GM21576 (cell line): ENCODE data around the gene PARVA.
"Not testable (repeated sequence)": the region's sequence is repeated elsewhere in the genome, so short reads cannot be mapped to it uniquely, and the experiment has no call there.

Experiments used
- ATAC-seq: cut with Tn5 transposase; IDR thresholded peaks from one replicate; pipeline ENCODE4 v1.9.1; 2021; ENCODE audit warnings: mild to moderate bottlenecking, moderate library complexity; ENCODE audit not compliant: unreplicated experiment

PARVA gene, protein sequence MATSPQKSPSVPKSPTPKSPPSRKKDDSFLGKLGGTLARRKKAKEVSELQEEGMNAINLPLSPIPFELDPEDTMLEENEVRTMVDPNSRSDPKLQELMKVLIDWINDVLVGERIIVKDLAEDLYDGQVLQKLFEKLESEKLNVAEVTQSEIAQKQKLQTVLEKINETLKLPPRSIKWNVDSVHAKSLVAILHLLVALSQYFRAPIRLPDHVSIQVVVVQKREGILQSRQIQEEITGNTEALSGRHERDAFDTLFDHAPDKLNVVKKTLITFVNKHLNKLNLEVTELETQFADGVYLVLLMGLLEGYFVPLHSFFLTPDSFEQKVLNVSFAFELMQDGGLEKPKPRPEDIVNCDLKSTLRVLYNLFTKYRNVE

DNA sequence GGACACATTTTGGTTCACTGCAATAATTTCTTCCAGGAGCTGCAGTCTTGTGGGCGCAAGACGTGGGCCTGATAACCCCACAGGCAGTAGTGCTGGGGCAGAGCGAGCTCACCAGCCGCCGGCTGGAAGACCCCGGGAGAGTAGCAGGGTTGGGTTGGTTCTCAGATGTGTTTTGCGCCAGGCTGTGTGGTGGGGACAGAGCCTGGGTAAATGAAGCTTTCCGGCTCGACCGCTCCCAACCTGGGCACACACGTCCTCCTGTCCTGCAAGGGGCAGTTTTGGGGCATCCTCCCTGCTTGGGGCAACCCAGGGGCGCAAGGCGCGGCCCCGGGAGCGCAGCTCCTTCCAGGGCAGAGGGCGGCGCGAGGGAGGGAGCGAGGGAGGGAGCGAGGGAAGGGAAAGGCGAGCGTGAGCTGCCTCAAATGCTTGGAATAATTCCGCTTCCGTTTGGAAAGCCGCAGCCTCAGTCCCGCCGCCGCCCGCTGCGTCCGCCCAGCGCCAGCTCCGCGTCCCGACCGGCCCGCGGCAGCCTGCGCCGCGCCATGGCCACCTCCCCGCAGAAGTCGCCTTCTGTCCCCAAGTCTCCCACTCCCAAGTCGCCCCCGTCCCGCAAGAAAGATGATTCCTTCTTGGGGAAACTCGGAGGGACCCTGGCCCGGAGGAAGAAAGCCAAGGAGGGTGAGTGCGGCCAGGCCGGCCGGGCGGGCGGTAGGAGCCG is at the start of gene PARVA:
PARVA (plus strand) TSS at position 466 of the 718 bp plus-strand sequence; CDS start at position 543, 77 bp downstream.
- no peak for ATAC-seq

DNA sequence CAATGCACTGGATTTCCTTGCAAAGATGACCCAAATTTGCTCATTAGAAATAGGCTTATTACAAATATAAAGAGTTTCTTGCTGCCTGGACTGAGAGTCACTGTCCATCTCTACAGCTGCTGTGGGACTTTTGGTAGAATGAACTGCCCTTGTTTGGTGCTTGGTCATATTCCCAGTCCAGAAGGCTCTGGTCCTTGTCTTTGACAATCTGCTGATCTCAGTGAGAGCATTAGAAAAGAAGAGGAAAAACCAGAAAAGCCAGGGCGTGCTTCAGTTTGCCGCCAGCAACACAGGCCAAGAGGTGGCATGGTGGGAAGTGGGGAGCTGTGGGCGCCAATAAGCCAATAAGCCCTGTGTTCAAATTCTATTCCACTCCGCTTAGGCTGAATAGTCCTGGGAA is 48.2 kb upstream of the PARVA start:
- ATAC-seq: no peak

DNA sequence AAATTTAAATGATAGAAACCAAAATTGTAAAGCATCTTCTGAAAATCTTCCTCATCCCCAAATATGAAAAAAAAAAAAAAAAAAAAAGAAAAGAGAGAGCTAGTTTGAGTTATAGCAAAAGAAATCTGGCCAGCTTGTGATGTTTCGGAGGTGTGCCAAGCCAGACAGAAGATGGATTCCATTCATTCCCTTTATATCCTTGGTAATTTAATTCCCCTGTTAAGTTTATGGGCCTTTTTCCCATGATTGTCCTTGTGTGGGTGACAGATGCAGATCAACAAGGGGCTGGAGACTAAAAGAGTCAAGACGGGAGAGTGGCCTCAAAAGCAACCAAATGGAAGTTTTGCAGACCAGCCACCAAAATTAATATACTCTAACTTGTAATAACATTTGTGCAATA is 47.6 kb upstream of the PARVA start:
- no peak for ATAC-seq

DNA sequence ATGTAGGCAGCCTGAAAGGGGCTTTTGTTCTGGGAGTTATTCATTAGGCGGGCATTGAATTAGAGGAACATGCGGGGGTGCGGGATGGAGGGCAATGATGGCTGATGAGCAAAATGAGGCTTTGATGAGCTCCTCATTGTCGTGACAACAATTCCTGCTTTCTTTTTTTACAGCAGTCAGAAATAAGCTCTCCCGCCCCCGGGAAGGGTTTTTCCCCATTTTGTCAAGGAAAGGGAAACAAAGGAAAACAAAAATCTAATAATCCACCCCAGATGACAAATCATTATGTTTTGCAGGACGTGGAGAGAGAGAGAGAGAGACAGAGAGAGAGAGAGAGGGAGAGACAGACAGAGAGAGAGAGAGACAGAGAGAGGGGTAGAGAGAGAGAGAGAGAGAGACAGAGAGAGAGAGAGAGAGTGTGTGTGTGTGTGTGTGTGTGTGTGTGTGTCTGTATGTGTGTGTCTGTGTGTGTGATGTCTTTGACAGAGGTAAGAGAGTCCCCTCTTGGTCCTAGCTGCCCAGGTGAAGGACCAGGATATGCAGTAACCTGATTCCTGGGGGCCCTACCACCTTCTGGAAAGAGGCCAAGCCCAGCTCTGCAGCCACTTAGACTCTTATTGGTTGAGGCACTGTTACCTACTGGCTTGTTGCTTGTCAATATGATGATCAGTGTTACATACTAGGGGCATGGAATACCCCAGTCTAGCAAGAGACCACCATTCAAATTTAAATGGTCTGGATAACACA is 46.7 kb upstream of the PARVA start:
- no peak for ATAC-seq

DNA sequence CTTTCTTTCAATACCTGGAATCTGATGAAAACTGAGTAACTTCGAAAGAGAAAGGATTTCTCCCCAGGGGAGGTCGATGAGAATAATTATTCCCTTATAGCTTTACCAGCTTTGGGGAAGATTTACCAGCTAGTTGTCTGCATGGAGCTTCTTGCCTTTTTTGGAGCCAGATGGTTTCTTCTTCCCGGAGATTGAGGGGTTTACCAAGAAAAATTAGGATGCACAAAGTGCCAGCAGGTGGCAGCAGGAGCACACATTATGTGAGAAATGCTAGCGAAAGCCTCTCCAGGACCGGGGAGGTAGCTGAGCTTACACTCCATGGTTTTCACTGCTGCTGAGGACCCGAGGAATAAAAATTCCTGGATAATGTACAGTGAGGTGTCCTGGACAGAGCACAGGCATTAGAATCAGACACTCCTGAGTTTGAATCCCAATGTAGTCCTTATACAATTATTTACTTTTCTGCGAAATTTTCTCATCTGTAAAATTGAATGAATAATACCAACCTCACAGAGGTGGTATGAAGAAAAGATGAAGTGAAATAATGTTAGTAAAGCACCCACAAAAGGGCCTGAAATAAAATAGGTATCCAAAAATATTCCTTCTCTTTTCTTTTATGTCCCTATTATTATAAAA is 46.0 kb upstream of the PARVA start:
- no peak for ATAC-seq

DNA sequence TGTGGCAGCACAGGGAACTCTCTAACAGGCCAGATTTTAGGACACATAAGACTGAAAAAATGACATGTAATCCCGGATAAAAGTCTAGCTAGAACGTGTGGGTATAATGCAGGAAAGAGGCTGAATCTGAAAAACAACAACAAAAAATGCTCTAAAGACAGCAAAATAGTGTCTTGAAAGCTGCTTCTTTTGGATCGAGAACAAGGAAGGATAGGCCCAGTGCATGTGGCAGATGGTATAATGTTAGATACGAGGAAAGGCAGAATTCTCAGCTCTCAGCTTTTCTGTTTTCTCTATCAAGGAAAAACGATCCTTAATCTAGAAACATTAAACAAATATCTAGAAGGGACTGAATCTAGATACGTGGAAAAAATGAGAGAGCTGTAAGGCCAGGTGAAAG is 33.8 kb upstream of the PARVA start:
- ATAC-seq: no peak

DNA sequence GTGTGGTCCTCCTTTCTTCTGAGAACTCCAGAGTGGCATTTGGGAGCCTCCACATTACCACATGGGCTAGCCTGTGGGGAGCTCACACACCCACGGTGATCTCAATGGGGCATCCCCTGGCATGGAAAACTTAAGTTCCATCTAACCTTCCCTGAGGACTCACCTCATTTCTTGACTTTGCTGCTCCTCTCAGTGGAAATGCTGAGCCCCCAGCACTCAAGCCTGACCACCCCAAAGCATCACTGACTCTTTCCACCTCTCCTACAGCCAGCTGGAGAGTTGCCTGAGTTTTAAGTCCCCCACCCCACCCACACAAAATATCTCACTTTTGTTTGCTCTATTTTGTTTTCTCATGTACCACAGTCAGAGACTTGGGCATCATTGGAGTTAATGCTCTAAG is 23.8 kb upstream of the PARVA start:
- ATAC-seq: no peak

DNA sequence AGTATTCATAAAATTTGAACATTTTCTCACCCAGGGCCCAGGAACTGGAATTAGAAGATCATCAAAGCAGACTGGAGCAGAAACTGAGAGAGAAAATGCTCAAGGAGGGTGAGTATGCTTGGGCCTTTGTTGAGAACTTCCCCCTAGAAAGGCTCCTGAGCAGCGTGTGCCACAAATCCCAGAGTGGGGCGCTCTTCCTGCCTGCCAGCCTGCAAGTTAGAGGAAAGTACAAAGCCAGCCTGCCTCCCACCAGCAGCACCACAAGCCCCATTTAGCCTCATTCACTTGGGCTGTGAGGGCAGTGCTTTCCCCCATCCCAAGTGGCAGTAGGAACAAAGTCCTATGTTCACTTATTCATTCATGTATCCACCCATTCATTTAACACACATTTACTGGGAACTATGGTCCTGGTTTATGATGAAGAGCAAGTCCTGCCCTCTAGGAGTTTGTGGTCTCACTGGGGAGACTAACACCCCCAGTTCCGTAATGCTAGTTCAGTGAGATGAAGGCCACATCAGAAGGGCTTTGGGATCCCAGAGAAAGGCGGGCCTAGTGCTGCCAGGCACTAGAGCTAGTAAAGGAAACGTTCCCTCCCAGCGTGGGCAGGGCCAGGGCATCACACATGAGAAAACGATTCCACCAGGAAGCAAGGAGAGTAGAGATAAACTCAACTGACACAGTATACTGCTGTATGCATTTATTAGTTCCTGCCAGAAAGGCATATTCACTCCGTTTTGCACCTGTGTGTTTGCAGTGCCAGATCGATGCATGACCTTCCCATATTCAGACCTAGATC is 22.4 kb upstream of the PARVA start:
- no peak for ATAC-seq

DNA sequence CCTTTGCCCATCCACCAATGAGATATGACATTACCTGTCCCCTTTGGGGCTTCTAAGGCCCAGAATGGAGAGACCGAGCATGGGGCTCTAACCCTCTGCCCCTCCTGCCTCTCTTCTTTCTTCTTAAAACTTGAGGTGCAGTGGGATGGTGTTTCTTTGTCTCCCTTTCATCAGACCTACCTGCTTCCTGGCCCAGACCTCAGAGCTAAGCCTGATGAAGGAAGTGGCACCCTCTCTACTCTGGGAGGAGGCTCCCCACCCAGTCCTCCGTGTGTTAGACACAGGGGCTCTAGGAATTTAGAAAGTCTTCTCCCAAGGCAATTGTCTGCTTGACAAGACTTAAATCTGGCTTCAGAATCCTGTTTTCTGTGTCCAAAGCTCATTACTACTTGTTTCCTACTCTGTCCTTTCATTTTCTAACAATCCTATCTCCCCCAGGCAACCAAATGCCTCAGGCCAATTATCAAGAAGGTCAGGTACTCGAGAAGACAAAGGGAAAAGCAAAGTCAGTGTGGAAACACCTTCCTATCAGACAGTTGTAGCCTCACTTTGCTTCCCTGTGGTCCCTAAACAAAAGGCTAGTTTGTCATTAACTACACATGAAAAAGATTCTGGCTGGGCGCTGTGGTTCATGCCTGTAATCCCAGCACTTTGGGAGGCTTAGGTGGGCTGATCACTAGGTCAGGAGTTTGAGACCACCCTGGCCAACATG is 20.3 kb upstream of the PARVA start:
- no peak for ATAC-seq

DNA sequence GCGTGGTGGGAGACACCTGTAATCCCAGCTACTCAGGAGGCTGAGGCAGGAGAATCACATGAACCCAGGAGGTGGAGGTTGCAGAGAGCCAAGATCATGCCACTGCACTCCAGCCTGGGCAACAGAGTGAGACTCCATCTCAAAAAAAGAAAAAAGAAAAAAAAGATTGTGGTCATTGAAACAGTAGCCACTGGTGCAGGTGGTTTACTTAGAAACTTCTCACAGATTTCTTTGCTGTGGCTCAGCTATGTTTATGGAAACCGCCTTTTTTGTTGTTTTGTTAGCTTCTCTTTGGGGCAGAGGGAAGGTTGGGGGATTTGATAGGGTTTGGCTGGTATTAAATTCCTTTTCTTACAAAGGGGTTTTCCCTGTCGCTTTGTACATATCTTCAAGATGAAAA is 19.7 kb upstream of the PARVA start:
- ATAC-seq: not testable (repeated sequence)

DNA sequence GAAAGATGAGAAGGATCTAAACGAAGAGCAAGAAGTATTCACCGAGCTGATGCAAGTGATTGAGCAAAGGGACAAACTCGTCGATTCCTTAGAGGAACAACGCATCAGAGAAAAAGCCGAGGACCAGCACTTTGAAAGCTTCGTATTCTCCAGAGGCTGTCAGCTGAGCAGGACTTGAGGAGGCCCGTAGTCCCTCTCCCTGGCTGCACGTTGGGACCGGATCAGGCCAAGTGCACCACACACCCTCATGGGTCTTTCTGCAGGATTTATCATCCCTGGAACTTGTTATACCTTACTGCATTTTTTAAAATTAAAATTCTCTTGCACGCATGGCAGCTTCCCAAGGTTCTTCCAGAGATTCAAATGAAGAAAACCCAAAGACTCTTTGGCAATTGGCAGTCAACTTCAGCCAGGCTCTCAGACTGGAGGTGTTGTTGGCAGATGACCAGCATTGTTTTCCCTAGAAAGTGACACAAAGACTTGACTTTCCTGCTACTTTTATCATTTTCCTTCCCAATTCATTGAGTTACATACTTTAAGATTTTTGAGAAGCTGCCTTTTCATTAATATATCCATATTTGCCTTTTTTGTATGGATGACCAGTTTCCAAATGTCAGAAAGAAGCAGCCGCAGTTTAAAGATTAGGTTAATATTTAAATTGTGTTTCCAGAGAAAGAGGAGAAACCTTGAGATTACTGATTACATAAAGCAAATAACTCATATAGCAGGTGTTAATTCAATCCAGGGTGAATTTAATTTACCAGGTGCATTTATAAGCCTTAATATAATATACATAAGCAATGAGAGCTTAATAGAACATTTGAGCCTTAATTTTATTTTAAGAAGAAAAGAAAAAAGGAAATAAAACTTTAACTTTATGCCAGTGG is 18.8 kb upstream of the PARVA start:
- no peak for ATAC-seq

DNA sequence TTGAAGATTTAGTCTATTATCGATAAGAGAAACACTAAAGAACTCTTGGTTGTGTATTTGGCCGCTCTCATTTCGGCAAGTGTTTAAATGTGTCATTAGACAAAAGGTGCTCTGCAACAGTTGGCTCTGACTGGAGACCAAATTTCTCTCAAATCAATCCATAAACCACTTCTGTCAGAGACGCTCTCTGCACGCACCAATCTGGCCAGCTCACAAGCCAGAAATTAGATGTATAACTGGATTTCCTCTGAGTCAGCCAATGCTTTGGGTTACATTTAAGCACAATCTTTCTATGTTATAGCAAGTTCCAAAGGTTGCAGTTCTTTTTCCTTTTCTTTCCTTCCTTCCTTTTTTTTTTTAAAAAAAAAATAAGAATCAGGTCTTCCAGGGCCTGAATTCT is 17.6 kb upstream of the PARVA start:
- ATAC-seq: no peak

DNA sequence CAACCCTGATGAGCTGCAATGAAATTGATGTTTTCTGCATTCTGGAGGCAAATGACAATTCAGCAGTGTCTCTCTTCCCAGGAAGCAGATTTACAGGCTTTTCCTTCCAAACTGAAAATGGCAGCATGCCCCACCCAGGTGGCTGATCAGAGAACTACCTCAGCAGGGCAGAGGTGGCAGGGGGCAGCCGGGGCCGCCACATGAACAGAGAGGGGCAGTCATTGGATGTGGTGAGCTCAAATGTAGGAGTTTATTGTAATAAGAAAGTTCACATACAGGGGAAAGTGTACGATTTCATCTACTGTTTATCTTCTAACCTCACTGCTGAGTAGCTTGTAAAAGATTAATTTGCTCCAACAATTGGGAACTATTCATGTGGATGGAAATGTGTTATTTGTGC is 15.7 kb upstream of the PARVA start:
- ATAC-seq: no peak

DNA sequence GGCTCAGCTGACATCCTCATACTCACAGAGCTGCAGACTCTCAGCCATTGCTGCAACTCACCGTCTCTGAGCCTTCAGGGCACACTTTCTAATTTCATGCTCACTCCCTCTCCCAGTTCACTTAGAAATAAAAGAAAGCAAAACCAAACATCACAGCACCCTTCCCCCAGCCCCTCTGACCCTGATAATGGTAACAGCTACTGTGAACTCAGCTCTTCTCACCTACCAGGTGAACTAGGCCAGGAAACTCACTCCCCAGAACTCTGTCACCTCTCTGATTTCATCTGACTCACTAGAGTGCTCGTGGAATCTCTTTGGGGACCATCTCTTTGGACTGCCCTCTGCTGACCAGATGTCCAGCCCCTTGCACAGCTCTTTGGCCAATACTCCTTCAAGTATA is 14.5 kb upstream of the PARVA start:
- no peak for ATAC-seq

DNA sequence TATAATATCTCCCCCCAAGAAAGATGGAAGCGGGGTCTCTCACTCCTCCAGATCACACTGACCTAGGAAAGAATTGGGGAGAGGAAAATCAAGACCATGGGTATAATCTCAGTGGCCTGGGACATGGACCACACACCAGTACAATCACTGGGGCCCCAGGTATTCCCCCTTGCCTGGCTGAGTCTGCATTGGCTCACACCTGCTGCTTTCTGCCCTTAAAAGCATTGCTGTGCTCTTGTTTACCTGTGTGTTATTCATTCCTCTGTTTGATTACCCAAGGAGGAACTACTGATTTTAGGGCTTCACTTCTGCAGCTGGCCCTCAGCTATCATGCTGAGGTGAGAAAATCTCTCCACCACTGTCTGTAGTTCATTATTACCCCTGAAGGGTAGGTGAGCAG is 14.0 kb upstream of the PARVA start:
- ATAC-seq: no peak

DNA sequence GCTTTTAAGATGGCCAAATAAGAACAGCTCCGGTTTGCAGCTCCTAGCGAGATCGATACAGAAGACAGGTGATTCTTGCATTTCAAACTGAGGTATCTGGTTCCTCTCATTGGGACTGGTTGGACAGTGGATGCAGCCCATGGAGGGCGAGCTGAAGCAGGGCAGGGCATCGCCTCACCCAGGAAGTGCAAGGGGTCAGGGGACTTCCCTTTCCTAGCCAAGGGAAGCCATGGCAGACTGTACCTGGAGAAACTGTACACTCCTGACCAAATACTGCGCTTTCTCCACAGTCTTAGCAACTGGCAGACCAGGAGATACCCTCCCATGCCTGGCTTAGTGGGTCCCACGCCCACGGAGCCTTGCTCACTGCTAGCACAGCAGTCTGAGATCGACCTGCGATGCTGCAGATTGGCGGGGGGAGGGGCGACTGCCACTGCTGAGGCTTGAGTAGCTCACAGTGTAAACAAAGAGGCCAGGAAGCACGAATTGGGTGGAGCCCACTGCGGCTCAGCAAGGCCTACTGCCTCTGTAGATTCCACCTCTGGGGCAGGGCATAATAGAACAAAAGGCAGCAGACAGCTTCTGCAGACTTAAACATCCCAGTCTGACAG is 11.3 kb upstream of the PARVA start:
- not testable (repeated sequence) for ATAC-seq

DNA sequence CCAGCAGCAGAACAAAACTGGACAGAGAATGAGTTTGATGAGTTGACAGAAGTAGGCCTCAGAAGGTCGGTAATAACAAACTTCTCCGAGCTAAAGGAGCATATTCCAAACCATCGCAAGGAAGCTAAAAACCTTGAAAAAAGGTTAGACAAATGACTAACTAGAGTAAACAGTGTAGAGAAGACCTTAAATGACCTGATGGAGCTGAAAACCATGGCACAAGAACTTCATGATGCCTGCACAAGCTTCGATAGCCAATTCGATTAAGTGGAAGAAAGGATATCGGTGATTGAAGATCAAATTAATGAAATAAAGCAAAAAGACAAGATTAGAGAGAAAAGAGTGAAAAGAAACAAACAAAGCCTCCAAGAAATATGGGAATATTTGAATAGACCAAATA is 10.3 kb upstream of the PARVA start:
- ATAC-seq: not testable (repeated sequence)

DNA sequence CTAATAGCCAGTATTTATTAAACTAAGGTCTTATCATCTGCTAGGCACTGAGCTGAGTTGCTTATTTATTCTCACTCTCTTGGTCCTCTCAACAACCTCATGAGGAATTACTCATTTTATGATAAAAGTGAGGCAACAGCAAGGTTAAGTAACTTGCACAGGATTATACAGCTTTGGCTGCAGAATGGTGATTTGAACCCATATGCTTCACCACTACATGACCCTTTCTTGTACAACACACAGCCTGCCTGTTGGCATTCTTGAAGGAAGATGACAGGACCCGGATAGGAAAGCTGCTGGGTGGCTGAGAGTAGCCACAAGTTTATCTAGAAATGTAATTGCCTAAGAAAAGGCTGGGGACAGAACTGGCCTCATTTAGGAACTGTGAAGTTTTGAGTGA is 5.3 kb upstream of the PARVA start:
- no peak for ATAC-seq
